Left ventricle myocardium inferior (tissue), 1 donor: ENCODE data around the gene INPP4B. TPM values are rescaled to one million over a fixed set of nuclear protein-coding genes. Genes with fewer than 3 reads are reported as not detected.

Source experiments
- DNase-seq: peaks from one replicate; pipeline ENCODE4 v3.0.0-alpha.2; 2020
- H3K27ac ChIP-seq: fragments of 200-600 bp; replicated peaks from 2 replicates; pipeline ENCODE4 v1.8.0; 2021
- H3K27me3 ChIP-seq: fragments of 200-600 bp; 2 replicates; pipeline ENCODE4 v1.8.0; 2021; ENCODE audit warnings: low read depth
- H3K36me3 ChIP-seq: fragments of 200-600 bp; 2 replicates; pipeline ENCODE4 v1.8.0; 2021
- H3K4me1 ChIP-seq: fragments of 200-600 bp; 2 replicates; pipeline ENCODE4 v1.8.0; 2021
- H3K4me3 ChIP-seq: fragments of 200-600 bp; 2 replicates; pipeline ENCODE4 v1.8.0; 2021; ENCODE audit warnings: mild to moderate bottlenecking, moderate library complexity
- H3K9me3 ChIP-seq: fragments of 200-600 bp; replicated peaks from 2 replicates; pipeline ENCODE4 v1.8.0; 2021
- intact Hi-C: fragments of 100-400 bp; cut with micrococcal nuclease; formaldehyde crosslinking; loops from one replicate; pipeline ENCODE4 v1.11.0; 2022
- total RNA-seq: library from RNA; stranded (reverse); fragmentation: NEBNext Ultra II Directional; extraction: Animal tissue kit (Norgen Biotek cat#: 25700); gene quantifications from one replicate; pipeline ENCODE4 v1.2.1, GENCODE V29; 2021
- TF ChIP-seq, protein P1 (sequence below): fragments of 200-600 bp; IDR thresholded peaks from 2 replicates; pipeline ENCODE4 v1.8.0; 2021; ENCODE audit warnings: antibody characterized with exemption, mild to moderate bottlenecking, borderline replicate concordance
- donor health status: DM: no; HTN: yes; CAD: no; lungs with severe emphysema.

Gene INPP4B
- total RNA-seq, 1 donor from 2014 or later: 61.1 TPM

DNA sequence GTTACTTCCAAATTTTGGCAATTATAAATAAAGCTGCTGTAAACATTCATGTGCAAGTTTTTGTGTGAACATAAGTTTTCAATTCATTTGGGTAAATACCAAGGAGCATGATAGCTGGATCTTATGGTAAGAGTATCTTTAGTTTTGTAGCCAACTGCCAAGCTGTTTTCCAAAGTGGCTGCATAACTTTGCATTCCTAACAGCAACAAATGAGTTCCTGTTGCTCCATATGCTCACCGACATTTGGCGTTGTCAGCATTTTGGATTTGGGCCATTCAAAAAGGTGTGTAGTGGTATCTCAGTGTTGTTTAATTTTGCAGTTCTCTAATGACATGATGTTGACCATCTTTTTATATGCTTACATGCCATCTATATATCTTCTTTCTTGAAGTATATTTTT is 208.5 kb downstream of the INPP4B start:
- H3K4me3 ChIP-seq: no peak overlapping the region
- TF ChIP-seq, protein P1, sequence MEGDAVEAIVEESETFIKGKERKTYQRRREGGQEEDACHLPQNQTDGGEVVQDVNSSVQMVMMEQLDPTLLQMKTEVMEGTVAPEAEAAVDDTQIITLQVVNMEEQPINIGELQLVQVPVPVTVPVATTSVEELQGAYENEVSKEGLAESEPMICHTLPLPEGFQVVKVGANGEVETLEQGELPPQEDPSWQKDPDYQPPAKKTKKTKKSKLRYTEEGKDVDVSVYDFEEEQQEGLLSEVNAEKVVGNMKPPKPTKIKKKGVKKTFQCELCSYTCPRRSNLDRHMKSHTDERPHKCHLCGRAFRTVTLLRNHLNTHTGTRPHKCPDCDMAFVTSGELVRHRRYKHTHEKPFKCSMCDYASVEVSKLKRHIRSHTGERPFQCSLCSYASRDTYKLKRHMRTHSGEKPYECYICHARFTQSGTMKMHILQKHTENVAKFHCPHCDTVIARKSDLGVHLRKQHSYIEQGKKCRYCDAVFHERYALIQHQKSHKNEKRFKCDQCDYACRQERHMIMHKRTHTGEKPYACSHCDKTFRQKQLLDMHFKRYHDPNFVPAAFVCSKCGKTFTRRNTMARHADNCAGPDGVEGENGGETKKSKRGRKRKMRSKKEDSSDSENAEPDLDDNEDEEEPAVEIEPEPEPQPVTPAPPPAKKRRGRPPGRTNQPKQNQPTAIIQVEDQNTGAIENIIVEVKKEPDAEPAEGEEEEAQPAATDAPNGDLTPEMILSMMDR: no peak
- intact Hi-C loops: no loop called here
- H3K27me3 ChIP-seq: no peaks in the 10 kb centered on the region
- no peak for DNase-seq
- no peak overlapping the region for H3K27ac ChIP-seq
- H3K4me1 ChIP-seq: no peaks in the 10 kb centered on the region
- H3K9me3 ChIP-seq: peaks cover 9% of the 10 kb centered on the region
- H3K36me3 ChIP-seq: no peaks in the 10 kb centered on the region

DNA sequence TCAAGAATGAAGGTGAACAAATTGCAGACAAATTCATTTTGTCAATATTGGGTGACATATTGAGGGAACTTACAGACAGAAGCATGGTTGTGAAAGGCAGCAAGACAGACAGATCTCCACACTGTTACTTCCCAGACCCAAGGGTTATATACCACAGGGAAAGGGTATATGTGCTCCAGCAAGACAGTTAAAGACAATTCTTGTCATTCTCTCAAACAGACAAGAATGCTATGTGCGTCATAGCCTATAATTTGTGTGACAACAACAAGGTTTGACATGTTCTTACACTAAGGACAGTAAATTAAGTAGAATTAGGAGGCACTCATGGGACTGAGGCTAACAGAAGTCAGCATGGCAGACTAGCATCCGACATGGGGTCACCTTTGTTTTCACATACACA is 214.3 kb downstream of the INPP4B start:
- Histone ChIP-seq H3K36me3 (no peaks in the 10 kb centered on the region), H3K27me3 (no peaks in the 10 kb centered on the region), H3K4me1 (no peaks in the 10 kb centered on the region), H3K9me3 (peaks cover 7% of the 10 kb centered on the region), H3K4me3 (no peak overlapping the region), H3K27ac (no peak overlapping the region)
- intact Hi-C loops: no loop called here
- TF ChIP-seq, protein P1: no peak
- DNase-seq: no peak

DNA sequence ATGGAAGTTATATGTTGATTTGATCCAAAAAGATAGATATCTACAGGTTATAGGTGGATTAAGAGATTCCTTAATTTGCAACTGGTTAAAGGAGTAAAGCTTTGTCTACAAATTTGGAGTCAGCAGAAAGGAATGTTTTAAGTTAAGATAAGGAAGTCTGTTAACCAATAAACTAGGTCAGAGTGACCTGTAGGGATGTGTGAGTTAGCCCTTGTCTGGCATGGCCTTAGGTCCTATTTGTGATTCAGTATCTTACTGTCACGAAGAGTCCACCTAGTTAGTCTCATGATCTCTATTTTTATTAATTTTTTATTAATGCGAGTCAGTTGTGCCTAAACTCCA is 230.8 kb downstream of the INPP4B start:
- Histone ChIP-seq H3K9me3 (peaks cover 19% of the 10 kb centered on the region), H3K27ac (no peak overlapping the region), H3K36me3 (no peaks in the 10 kb centered on the region), H3K4me1 (peaks cover 10% of the 10 kb centered on the region), H3K4me3 (no peak overlapping the region), H3K27me3 (no peaks in the 10 kb centered on the region)
- TF ChIP-seq, protein P1: no peak
- no peak for DNase-seq
- intact Hi-C loops: no loop called here

DNA sequence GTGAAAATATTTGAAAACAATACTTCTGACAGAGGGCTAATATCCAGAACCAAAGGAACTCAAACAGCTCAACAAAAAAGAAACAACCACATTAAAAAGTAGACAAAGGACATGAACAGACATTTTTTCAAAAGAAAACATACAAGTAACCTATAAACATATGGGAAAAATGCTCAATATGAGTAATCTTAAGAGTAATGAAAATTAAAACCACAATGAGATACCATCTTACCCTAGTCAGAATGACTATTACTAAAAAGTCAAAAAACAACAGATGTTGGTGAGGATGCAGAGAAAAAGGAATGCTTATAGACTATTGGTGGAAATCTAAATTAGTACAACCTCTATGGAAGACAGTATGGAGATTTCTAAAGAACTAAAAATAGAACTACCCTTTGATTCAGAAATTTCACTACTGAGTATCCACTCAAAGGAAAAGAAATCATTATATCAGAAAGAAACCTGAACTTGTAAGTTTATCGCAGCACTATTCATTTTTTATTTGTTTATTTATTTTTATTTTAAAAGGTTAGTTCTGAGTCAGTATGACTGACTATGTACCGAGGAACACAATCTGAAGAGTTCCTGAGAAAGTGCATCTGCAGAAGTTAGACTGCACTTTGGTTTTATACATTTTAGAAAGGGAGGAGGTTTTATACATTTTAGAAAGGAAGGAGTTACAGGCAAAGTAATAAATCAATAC is 231.3 kb downstream of the INPP4B start:
- peaks cover 19% of the 10 kb centered on the region for H3K9me3 ChIP-seq
- H3K36me3 ChIP-seq: no peaks in the 10 kb centered on the region
- H3K4me3 ChIP-seq: no peak overlapping the region
- intact Hi-C loops: no loop called here
- no peak for DNase-seq
- no peaks in the 10 kb centered on the region for H3K27me3 ChIP-seq
- peaks cover 10% of the 10 kb centered on the region for H3K4me1 ChIP-seq
- TF ChIP-seq, protein P1: no peak
- H3K27ac ChIP-seq: no peak overlapping the region

GRCh38 chr4:142607976-142608375 is 238.1 kb downstream of the INPP4B start:
- DNase-seq: no peak
- Histone ChIP-seq H3K27ac (no peak overlapping the region), H3K36me3 (no peaks in the 10 kb centered on the region), H3K9me3 (peaks cover 29% of the 10 kb centered on the region), H3K4me3 (no peak overlapping the region), H3K4me1 (no peaks in the 10 kb centered on the region), H3K27me3 (no peaks in the 10 kb centered on the region)
- intact Hi-C loops: no loop called here
- TF ChIP-seq, protein P1: no peak
